Activated CD8-positive, alpha-beta memory T cell treated with anti-CD3 and anti-CD28 coated beads, Interleukin-2, amount 50 U/mL, for 1 hour (primary cell): Measurements from ENCODE around the gene APBA1.
"Not testable (repeated sequence)": the region's sequence is repeated elsewhere in the genome, so short reads cannot be mapped to it uniquely, and the experiment has no call there.

Experiments
- DNase-seq: peaks from one replicate; pipeline ENCODE4 v3.0.0-alpha.2; 2020; ENCODE audit errors: extremely low read depth

APBA1 gene

DNA sequence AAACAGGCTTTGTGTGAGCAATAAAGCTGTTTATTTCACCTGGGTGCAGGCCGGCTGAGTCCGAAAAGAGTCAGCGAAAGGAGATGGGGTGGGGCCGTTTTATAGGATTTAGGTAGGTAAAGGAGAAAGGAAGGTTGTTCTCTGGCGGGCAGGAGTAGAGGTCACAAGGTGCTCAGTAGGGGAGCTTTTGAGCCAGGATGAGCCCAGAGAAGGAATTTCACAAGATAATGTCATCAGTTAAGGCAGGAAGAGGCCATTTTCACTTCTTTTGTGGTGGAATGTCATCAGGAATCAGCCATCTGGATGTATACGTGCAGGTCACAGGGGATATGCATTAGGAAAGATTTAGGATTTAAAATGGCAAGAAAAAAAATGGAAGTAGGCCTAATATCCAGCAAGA is 262.2 kb downstream of the APBA1 start:
- not testable (repeated sequence) for DNase-seq

DNA sequence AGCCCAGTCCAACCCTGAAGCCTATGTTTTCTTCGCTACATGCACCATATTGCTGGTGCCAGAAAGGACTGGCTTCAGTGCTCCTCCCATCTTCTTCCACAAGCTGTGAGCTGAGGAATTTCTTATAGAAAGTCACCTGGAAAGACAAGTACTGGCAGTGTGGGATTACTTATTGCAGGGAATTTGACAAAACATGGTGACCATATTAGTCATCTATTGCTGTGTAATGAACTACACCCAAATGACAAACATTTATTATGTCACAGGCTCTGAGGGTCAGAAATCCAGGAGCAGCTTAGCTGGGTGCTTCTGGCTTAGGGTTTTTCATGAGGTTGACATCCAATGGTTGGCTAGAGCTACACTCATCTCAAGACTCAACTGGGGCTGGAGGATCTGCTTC is 271.7 kb downstream of the APBA1 start:
- DNase-seq: no peak

DNA sequence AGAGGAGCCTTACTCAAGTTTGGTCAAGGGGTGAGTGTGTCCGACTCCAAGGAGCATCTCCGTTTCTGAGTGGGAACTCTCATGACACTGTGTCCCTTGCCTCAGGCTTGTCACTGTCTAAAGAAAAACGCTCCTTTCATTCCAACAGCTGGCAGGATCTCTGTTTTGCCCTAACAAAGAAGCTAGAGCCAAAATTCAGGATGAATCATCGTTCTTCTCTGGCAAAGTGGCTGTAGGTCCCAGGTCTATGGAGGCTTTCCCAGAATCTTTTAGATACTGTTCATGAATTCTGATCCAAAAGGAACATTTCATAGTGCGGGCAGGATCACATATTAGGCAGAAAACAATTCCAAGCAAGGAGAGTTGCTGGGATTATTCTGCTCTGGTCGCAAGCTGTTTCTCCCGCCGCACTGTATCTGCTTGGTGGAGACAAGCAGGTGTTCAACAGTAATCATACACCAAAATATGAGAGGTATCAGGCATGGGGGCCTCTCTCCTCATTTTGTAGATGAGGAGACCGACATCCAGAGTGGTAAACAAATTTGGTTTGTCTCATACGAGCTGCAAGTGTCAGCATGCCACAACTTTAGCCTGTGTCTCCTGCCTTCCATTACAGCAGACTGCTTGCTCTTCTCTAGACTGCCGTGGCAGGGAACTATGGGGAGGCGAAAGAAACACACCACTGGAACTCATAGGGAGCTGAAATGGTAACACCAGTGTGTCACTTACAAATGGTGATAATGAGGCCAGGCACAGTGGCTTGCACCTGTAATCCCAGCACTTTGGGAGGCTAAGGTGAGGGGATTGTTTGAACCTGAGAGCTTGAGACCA is 274.6 kb downstream of the APBA1 start:
- DNase-seq: no peak

DNA sequence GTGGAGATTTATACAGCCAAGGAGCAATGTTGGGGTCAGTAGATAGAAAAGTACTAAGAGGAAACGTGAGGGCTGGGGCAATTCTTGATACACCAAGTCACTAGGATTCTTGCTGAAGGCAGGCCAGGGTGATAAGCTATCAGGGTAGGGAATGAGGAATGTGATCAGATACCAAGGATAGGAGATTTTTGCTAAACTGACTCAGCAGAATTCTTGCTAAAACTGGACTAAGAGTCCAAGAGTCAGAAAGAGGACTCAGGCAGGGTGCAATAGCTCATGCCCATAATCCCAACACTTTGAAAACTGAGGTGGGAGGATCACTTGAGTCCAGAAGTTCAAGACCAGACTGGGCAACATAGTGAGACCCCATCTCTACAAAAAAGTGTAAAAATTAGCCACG is 275.4 kb downstream of the APBA1 start:
- no peak for DNase-seq

DNA sequence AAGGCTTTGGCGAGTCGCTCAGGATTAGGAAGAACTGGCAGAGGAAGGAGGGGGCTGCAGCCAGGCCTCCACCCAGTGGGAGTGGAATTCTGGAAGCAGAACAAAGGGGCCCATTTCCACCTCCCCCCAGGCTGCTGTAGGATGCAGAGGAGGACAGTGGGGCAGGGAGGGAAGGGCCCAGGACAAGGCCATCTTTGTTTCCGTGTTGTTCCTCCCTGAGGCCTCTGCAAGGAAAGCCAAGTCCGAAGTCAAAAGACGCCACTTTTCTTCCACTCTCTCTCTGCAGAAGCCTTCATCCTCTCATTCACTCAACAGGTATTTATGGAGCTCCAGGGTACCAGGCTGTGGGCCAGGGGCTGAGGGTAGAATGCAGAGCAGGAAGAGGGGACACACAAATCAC is 276.5 kb downstream of the APBA1 start:
- no peak for DNase-seq

DNA sequence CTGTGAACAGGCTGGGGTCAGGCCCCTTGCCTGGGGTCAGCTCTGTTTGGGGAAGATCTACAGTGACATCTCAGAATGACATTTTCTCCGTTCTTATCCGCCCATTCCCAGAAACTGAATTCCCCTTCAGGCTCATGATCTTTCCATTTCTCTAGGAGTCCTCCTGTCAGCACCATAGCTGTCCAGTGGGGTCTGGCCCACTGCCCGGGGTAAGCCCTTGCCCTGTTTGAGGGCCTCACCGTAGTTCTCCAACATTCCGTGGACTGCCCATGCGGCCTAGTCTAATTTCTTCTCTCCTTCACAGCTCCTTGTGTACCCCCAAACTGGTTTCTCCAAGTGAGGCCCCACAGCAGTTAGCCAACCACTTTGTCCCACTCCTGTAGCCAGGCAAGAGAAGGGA is 278.7 kb downstream of the APBA1 start:
- DNase-seq: no peak

DNA sequence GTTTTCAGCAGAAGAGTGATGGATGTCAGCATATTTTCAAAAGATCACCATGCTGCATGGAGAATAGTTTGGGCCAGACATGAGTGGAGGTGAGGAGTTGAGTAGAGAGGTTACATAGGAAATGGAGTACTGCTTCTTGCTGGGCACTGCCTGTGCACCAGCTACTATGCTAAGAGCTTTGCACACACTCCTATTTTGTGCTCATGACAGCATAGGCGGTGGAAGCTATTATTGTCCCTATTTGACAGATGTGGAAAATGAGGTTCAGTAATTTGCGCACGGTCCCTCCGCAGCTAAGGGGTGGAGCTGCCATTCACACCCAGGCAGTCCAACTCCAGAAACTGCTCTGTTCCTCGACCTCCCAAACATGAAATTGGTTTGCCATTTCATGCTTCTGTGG is 279.3 kb downstream of the APBA1 start:
- DNase-seq: no peak

DNA sequence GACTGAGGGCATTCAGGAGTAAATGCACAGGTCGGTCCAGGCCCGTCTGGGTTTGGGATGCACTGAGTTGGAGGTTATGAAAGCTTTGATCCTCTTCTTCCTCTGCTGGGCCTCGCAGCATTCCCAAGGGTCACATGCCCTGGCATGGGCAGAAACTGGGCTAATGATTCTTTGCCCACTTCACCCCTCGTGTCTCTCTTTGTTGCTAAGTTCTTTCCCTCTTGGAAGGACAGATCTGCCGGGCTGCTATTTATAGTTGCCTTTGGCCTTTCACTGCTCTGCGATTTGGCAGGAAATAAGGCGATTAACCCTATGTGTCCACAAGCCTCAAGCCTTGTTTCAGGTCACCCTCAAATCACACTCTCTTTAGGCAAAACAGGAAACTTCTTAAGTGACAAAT is 280.2 kb downstream of the APBA1 start:
- no peak for DNase-seq

DNA sequence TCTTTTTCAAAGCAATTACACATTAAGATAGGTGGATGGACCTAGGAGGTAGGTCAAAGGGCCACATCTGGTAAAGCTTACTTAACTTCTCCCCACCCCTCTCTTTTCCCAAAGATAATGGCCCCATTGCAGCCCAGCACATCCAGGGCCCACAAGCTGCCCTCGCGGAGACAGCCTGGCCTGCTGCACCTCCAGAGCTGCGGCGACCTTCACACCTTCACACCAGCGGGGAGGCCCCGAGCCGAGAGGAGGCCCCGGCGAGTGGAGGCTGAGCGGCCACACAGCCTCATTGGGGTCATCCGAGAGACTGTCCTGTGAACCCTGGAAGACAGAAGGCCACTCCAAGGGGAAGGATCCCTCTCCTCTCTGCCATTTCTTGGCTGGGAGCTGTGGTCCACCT is 280.7 kb downstream of the APBA1 start:
- no peak for DNase-seq

DNA sequence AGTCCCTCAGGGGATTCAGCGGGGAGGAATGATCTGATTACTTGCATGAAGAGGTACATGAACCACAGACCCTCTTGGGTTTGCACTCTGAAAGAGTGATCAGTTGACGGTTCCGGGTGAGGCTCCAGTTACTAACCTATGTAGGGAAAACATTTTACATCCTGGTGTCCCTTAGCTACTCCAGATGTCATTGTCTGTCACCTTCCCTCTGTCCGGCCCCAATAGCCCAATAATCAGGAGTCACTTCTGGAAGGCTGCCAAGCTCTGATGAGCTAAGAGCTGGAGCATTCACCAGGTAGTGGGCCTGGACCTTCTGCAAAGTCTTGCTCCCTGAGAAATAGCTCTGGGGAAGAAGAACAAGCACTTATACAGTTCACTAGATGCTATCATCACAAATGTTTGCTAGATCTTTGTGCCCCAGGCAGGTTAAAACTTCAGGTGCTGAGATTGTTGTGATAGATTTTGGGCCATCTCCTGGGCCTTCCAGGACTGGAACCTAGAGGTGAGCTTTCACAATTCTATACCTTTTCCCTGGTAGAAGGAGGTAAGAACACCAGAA is 282.7 kb downstream of the APBA1 start:
- no peak for DNase-seq

DNA sequence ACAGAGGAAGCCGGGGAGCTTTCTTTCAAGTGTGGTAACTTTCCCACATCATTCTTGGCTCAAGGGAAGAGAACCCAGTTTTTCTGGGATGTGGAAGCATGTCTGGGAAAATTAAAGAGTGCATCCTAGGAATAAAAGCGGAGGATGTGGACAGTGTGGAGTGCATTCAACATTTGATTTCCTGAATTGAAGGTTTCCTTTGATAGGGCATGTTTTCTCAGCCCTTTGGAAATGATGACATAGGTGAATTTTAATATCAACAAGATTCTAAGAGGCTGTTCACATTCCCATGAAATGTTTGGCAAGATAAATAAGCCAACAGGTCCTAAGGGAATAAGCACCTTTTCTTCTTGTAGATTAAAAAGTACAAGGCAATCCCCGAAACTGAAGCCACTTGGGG is 283.6 kb downstream of the APBA1 start:
- no peak for DNase-seq

DNA sequence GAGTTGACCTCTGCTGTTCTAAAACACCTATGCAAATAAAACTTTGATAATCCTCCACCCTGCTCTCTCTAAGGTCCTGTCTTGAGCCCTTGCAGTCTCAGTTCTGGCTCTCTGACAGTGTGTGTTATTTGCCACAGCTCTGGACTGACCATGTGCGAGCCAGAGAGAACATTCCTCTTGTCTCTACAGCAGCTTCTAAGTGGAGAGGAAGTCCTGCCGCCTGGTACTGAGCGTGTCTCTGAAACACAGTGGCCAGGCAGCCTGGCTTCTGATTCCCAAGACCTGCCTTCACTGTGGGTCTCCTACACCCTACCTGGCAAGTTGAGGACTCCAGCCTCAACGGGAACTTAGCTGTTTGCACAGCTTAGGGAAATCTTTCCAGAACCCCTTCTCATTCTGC is 285.5 kb downstream of the APBA1 start:
- no peak for DNase-seq

DNA sequence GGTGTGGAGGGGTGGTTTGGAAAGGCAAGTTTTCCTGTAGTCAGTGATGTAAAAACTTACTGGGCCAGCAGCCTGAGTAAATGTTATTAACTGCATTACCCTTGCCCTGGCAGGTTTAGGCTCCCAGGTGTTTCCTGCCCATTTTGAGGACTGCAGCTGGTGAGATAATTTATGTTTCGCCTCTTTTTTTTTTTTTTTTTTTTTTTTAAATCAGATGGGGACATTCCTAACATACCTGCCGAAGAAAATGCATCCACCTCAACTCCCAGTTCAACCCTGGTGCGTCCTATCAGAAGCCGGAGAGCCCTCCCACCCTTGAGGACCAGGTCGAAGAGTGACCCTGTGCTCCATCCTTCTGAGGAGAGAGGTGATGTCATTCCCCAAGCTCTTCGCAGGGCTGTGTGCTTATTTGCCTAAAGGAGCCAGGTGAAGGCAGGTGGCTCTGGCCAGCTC is 286.6 kb downstream of the APBA1 start:
- DNase-seq: no peak

DNA sequence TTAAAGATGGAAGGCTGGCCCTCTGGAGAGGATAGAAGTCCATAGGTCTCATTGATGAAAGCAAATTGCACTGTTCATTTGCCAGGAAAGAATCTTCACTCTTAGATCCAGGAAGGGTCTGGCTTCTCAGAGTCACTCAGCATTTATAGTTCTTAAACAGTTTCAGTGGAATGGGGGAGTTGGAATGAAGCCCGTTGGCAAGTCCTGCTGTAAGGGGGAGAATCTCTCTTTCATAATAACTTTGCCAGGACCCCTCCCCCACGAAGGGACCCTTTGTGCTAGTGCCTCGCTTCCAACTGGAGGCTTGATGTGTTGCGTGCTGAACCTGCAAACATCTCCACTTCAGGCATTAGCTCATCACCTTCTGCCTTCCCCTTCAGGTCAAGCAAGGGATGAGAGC is 290.0 kb downstream of the APBA1 start:
- DNase-seq: no peak

DNA sequence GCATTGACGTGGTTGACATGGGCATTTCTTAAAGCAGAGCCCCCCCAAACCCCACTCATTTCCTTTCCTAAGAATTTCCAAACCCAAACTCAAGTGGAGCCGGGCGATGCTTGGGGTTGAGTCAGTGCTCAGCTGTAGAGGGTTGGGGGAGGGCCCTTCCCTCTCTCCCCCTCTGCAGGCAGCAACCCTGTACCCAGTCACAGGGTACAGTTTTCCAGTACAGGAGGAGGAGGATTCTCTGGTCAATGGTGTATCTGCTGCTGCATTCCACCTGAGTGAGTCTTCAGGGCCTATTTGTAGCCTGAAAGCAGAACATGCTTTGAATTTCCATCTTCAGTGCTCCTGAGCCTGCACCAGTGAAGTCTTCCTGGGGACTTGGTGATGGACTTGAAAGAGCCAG is 291.4 kb downstream of the APBA1 start:
- DNase-seq: no peak

DNA sequence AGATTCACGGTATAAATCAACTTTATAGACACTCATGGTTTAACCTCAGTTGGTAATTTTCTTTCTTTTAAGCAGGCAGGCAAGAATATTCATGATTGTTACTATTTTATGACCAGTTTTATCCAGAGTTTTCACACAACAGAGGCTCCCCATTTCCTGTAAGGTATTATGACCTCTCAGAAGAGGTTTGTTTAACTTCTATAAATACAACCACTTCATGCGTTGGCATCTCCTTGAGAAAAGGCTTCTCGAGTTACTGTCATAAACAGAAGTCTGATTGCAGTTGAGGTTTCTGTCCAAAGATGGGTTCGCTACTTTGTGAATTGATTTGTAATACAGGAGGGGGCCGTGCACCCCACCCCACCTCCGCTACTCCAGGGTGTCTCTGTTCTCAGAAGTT is 291.9 kb downstream of the APBA1 start:
- no peak for DNase-seq

DNA sequence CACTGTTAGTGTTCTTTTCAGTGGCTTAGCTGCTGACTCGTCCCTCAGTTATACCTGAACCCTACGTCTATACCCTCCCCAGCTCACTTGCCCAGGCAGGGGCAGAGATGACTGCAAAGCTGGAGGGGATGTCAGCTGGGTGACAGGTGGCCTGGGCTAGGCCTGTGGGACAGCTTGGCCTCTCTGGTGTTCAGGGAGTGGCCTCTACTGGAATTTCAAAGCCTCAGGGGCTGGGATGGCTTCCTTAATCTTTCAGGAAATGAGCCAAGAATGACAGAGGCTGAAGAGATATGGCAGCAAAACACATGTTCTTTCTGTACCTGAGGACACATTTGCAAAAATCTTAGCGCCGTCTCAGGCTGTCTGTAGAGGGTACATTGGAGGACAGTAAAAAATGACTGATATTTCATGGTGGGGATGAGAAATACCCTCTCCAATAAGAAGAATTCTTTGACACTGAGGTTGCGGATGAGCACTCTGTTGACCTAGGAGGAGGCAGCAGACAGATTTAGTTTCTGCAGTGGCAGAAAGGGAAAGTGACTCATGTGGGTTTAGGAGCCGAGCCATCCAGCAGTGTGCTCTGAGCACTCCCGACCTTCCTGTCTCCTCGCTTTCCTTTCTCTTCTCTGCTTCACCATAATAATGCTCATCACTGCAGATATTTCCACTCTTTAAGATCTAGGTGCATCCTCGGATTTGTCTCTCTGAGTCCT is 292.7 kb downstream of the APBA1 start:
- DNase-seq: no peak

DNA sequence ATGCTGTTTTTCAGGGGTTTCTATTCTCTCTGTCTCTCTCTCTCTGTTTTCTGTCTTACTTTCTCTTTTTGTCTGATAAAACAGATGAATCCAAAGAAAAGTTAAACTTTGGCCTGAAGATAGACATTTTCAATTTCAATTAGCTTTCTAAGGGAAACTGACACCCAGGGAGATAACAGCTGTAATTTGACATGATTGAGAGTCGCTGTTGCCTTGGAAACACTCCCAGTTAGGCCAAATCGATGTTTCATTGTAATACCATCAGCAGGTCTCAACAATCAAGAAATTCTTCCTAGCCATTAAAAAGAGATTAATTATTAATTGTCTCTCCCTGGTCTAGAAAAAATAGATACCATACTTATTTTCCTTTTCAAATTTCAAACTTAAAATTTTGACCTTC is 294.2 kb downstream of the APBA1 start:
- no peak for DNase-seq
